HEK293T (cell line): ENCODE data around the gene MESD.

Source experiments
- ARNT ChIP-seq: fragments of 450-650 bp; IDR thresholded peaks from 2 replicates; pipeline ENCODE4 v1.6.1; 2017; ENCODE audit warnings: mild to moderate bottlenecking
- BHLHE40 ChIP-seq: fragments of 450-650 bp; IDR thresholded peaks from 2 replicates; pipeline ENCODE4 v1.6.1; 2016; ENCODE audit warnings: mild to moderate bottlenecking, moderate library complexity, borderline replicate concordance
- ELF4 ChIP-seq: fragments of 450-650 bp; IDR thresholded peaks from 2 replicates; pipeline ENCODE4 v1.6.1; 2017; ENCODE audit warnings: antibody characterized with exemption
- FOXA1 ChIP-seq: fragments of 450-650 bp; IDR thresholded peaks from 2 replicates; pipeline ENCODE4 v1.6.1; 2016; ENCODE audit warnings: mild to moderate bottlenecking
- FOXK2 ChIP-seq: fragments of 450-650 bp; IDR thresholded peaks from 2 replicates; pipeline ENCODE4 v1.6.1; 2016; ENCODE audit warnings: mild to moderate bottlenecking
- FOXM1 ChIP-seq: fragments of 450-650 bp; IDR thresholded peaks from 2 replicates; pipeline ENCODE4 v1.6.1; 2017; ENCODE audit warnings: mild to moderate bottlenecking, borderline replicate concordance
- L3MBTL2 ChIP-seq: fragments of 450-650 bp; conservative IDR thresholded peaks from 2 replicates; pipeline ENCODE4 v1.6.1; 2016; ENCODE audit warnings: mild to moderate bottlenecking
- LEF1 ChIP-seq: fragments of 450-650 bp; IDR thresholded peaks from 2 replicates; pipeline ENCODE4 v1.6.1; 2017; ENCODE audit warnings: mild to moderate bottlenecking, borderline replicate concordance
- NFRKB ChIP-seq: fragments of 450-650 bp; IDR thresholded peaks from 2 replicates; pipeline ENCODE4 v1.6.1; 2016; ENCODE audit warnings: mild to moderate bottlenecking, moderate library complexity
- SP1 ChIP-seq: fragments of 450-650 bp; IDR thresholded peaks from 2 replicates; pipeline ENCODE4 v1.6.1; 2017
- SUZ12 ChIP-seq: fragments of 450-650 bp; IDR thresholded peaks from 2 replicates; pipeline ENCODE4 v1.6.1; 2016; ENCODE audit warnings: mild to moderate bottlenecking
- TARDBP ChIP-seq: fragments of 450-650 bp; IDR thresholded peaks from 2 replicates; pipeline ENCODE4 v1.6.1; 2016
- ZNF384 ChIP-seq: fragments of 450-650 bp; IDR thresholded peaks from 2 replicates; pipeline ENCODE4 v1.6.1; 2016
- TF ChIP-seq, protein P1 (sequence below): fragments of 450-650 bp; IDR thresholded peaks from 2 replicates; pipeline ENCODE4 v1.6.1; 2016

DNA sequence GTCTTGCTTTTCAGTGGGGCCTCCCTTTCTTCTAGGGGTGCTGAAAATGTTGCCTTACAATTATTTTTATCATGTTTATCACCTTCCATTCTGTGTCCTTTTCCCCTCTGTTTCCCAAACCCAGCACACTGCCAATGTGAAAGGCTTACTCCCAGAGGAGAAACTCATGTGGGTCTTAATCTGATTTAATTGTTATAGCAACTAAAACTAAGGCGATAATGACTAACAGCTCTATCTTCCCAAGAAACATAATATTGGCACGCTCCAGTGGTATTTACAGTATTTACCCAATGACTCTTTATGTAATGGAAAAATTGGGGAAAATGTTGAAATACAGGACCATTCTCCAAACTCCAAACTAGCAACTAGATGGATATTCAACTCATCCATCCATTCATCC, 58.4 kb downstream of the MESD start:
- no peak for TF ChIP-seq FOXK2
- no peak for TF ChIP-seq SUZ12
- TF ChIP-seq SP1, result no peak
- no peak for TF ChIP-seq ZNF384
- TF ChIP-seq ARNT, result no peak
- TF ChIP-seq FOXM1, result no peak
- TF ChIP-seq BHLHE40, result no peak
- TF ChIP-seq LEF1, result no peak
- TF ChIP-seq TARDBP, result no peak
- no peak for TF ChIP-seq ELF4
- TF ChIP-seq, protein P1, sequence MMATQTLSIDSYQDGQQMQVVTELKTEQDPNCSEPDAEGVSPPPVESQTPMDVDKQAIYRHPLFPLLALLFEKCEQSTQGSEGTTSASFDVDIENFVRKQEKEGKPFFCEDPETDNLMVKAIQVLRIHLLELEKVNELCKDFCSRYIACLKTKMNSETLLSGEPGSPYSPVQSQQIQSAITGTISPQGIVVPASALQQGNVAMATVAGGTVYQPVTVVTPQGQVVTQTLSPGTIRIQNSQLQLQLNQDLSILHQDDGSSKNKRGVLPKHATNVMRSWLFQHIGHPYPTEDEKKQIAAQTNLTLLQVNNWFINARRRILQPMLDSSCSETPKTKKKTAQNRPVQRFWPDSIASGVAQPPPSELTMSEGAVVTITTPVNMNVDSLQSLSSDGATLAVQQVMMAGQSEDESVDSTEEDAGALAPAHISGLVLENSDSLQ, result no peak
- no peak for TF ChIP-seq FOXA1
- TF ChIP-seq NFRKB, result no peak
- no peak for TF ChIP-seq L3MBTL2
